HTERT RPE-1 (cell line): ENCODE results near the gene RIPPLY3.
"Not testable (repeated sequence)": the region's sequence is repeated elsewhere in the genome, so short reads cannot be mapped to it uniquely, and the experiment has no call there.

ENCODE experiments used
- in situ Hi-C: fragments of 300-500 bp; cut with MboI; formaldehyde crosslinking; loops from 4 replicates; pipeline ENCODE4 v1.14.3; 2020; ENCODE audit warnings: low sequenced_read_pairs

Gene RIPPLY3

GRCh38 chr21:36980280-36981048, 26.0 kb upstream of the RIPPLY3 start:
- in situ Hi-C loops = no loop called here

DNA sequence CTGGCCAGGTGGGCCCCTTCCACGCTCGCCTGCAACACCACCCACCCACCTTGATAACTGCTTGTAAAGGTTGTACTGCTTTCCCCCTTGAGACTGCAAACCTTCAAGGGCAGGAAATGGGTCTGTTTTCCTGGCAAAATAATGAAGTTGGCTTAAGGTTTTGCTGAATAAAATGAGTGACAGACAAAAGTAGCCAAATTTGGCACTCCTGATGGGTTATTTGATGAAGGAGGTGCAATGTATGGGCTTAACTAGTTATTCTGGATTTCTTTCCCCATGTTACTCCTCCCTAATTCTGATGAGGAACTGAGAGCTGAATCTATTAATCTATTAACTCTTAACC, 25.5 kb upstream of the RIPPLY3 start:
- in situ Hi-C loops = no loop called here

- in situ Hi-C loops = no loop called here
These were observed 24.4 kb upstream of the RIPPLY3 start for GRCh38 chr21:36981977-36982700.

GRCh38 chr21:36985751-36986594, 20.5 kb upstream of the RIPPLY3 start:
- in situ Hi-C loops = no loop called here

- in situ Hi-C loops = no loop called here
These were observed 18.7 kb upstream of the RIPPLY3 start for GRCh38 chr21:36987845-36988244.

DNA sequence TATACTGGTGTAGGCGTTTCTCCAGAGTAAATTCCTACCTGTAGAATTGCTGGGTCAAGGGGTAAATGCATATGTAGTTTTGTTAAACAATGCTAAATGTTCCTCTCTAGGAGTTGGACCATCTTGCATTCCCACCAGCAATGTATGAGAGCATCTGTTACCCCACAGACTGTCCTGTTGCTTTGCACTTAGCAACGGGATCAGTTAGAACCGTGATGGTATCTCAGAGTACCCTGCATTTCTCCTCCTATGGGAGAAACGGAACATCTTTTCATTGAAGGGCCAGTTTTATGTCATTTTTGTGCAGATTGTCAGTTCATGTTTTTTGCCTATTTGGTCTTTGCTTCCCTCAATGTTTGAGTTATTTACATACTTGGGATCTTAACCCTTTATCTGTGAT, 18.0 kb upstream of the RIPPLY3 start:
- in situ Hi-C loops = no loop called here

GRCh38 chr21:36989199-36989698, 17.3 kb upstream of the RIPPLY3 start:
- in situ Hi-C loops = not testable (repeated sequence)

DNA sequence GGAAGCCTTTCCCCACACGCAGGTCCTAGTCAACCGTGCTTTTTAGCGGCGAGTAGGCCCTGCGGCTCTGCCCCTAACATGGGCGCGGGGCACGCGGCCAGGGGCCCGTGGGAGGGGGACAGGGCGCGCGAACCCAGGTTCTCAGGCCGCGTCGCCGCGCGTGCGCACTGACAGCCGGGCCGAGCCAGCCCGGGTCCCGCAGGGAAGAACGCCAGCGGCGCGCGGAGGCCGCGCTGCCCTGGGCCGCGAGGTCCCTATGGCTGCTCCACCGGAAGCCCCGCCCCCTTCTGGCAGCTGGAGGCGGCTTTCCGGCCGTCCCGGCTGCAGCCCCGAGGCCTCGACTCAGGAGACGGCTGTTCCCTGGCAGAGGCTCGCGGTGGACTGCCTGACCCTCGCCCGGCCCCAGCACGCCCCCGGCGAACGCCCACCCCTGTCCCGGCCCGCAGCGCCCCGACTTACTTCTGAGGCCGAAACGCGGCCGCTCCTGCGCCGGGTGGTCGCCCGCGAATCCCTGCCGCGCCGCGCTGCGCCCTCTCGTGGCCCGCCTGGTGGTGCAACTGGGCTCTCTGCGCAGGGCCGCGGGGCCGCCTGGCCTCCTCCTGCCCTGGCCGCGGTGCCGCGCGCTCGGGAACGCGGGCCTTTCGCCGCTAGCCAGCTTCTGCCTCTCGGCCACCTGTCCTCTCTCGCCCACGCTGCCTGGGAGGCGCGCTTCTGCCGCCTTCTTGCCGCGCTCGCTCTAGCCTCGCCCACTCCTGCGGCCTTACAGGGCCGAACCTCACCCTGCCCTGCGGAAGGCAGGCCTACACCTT, 16.6 kb upstream of the RIPPLY3 start:
- in situ Hi-C loops = no loop called here

DNA sequence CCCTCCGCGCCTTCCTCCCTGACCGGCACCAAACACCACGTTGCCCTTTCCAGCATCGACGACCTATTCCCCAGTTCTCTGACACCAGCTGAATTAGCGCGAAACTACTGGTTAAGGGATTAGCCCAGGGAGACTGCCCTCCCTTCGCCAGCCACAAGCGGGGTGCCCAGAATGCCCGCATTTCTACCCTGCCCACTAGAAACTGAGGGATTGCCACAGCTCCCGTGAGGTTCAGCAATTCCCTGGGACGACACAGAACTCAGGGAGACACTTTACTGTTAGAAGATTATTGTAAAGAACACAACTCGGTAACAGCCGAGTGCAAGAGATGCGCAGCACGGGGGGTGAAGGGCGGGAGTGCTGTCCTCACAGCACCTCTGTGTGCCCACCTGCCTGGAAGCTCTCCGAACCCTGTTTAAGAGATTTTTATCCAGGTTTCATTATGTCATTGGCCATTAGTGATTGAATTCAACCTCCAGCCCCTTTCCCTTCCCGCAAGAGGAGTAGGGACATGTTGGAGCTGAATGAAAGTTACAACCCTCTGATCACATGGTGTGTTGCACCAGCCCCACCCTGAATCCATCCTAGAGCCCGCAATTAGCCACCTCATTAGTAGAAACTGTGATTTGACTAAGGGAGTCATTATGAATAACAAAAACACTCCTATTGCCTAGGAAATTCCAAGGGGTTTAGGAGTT, 15.8 kb upstream of the RIPPLY3 start:
- in situ Hi-C loops = no loop called here

DNA sequence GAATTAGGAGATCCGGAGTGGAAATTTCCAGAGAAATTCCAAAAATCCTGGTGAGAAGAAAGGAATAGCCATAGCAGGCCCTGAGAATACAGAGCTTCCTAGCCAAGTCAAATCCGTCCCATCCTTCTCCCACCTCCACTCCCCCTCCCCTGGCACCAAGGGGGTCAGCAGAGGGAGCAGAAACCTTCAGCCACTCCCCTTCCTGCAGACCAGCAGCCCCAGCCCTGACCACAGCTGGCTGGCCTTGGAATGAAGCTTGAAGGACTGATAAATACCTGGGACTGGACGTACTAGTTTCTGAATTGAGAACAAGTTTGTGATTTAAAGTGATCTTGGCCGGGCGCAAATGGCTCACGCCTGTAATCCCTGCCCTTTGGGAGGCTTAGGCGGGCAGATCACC, 13.8 kb upstream of the RIPPLY3 start:
- in situ Hi-C loops = no loop called here

GRCh38 chr21:36994501-36995158, 11.9 kb upstream of the RIPPLY3 start:
- in situ Hi-C loops = no loop called here

DNA sequence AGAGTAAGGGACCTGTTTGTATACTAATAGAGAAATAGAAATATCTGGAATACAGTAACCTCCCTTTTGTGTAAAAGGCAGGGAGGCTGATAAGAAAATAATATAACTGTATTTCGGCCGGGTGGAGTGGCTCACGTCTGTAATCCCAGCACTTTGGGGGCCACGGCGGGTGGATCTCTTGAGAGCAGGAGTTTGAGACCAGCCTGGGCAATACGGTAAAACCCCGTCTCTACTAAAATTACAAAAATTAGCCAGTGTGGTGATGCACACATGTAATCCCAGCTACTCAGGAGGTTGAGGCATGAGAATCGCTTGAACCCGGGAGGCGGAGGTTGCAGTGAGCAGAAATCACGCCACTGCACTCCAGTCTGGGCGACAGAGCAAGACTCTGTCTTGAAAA, 11.2 kb upstream of the RIPPLY3 start:
- in situ Hi-C loops = not testable (repeated sequence)

DNA sequence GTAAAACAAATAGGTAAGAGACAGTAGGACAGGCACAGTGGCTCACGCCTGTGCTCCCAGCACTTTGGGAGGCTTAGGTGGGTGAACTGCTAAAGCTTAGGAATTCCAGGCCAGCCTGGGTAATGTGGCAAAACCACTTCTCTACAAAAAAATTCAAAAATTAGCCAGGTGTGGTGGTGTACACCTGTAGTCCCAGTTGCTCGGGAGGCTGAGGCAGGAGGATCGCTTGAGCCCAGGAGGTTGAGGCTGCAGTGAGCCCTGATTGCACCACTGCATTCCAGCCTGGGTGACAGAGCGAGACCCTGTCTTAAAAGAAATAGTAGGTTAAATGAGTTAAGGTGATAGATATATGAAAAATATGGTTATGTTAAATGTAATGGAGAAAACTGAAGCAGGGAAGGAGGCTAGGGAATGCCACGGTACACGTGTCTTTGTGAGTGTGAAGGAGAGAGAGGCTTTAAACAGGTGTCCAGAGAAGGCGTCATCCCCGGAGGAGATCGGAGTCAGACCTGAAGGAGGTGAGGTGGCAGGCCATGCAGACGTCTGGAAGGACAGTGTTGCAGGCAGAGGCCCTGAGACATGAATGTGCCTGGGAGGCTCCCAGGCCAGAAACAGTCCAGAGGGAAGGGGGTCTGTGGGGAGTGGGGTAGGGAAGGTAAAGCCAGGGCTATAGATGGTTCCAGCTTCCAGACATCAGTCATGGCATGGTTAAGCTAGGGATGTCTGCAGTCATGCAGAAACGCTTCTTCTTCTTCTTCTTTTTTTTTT, 7.2 kb upstream of the RIPPLY3 start:
- in situ Hi-C loops = no loop called here

- in situ Hi-C loops = no loop called here
These were observed 6.1 kb upstream of the RIPPLY3 start for GRCh38 chr21:37000381-37000780.

GRCh38 chr21:37001441-37001840, 5.1 kb upstream of the RIPPLY3 start:
- in situ Hi-C loops = no loop called here

DNA sequence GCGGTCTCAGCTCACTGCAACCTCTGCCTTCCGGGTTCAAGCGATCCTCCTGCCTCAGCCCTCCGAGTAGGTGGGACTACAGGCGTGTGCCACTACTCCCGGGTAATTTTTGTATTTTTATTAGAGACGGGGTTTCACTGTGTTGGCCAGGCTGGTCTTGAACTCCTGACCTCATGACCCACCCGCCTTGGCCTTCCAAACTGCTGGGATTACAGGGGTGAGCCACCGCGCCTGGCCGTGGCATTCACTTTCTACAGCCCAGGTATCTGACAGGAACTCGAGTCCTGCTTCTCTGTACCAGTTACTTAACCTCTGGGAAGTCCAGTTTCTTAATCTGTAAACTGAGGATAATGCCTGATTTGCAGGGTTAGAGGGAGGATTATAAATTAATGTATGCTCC, 3.7 kb upstream of the RIPPLY3 start:
- in situ Hi-C loops = not testable (repeated sequence)

DNA sequence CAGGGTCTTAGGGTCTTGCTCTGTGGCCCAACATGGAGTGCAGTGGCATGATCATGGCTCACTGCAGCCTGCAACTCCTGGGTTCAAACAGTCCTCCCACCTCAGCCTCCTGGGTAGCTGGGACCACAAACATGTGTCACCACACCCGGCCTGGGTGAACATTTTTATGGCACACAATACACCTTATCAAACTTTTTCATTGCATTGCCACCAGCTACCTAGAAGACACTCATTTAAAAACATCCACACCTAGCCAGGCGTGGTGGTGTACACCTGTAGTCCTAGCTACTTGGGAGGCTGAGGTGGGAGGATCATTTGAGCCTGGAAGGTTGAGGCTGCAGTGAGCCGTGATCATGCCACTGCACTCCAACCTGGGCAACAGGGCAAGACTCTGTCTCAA, 2.6 kb upstream of the RIPPLY3 start:
- in situ Hi-C loops = not testable (repeated sequence)

DNA sequence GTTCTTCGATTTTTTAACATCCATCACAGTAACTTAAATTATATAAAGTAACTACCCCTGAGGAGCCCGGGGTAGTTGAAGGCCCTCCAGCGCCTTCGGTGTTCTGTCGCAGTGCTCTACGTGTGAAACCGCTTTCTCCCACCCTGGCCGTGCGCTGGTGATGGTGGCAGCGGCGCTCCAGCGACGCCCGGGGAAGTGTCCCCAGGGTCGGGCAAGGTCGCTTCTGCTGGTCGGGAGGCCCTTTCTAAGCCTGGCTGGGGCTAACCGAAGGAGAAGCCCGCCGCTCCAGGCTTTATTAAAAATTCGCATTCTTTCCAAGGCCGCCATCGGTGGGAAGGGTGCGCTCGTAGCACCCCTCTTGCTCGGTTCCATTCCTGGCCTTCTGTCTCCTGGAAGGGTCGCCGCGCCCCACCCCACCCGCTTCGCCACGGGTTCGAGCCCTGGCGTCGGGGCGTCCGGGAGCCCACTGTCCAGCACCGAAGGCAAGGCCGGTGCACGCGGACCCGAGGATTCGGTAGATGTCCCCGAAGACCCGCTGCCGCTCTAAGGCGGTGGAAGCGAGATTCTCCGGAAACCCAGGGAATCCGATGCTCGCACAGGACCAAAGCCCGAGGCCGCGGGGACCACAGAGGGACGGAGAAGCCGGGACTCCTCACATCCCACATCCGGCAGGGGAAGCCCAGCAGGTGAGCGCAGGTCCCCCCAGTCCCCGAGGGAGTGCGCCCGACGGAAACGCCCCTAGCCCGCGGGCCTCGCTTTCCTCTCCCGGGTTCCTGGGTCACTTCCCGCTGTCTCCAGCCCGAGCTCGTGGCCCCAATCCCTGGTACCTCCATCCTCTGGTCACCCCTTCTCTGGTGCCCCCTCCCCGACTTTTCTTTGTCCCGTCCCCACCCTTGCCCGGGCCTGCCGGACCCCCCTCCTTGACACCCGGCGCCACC, 685 bp upstream of the RIPPLY3 start:
- in situ Hi-C loops = no loop called here
